T-cell (primary cell): ENCODE data around the gene SLC25A26. TPM values are rescaled to one million over a fixed set of nuclear protein-coding genes. Genes with fewer than 3 reads are reported as not detected.
A peak's percentile ranks its signal among the peaks of the same experiment; 100 is the strongest.
"Not testable (repeated sequence)": the region's sequence is repeated elsewhere in the genome, so short reads cannot be mapped to it uniquely, and the experiment has no call there.

Experiments
- ATAC-seq, 4 experiments: fragments of 200-7000 bp in 3 of 4; fragments of 150-1000 bp in 1 of 4; cut with Tn5 transposase; replicated peaks in 1 of 4; 1 replicate in 3 of 4; 2 replicates in 1 of 4; pipeline ENCODE4 v1.10.0; 2021; ENCODE audit warnings: moderate library complexity in 3 of 4, mild to moderate bottlenecking in 2 of 4, moderate number of reproducible peaks in 1 of 4
- CTCF ChIA-PET, 2 donors: fragments of 300-600 bp; sonication (Branson Sonifier 250); formaldehyde crosslinking; loops; one replicate each; lab custom pipeline; 2022; ENCODE audit warnings: antibody characterized with exemption in 2 of 2; lab: Charles Lee
- POLR2A ChIA-PET, 2 donors: fragments of 300-600 bp; sonication (Branson Sonifier 250); formaldehyde crosslinking; loops; one replicate each; lab custom pipeline; 2022; ENCODE audit warnings: antibody characterized with exemption in 2 of 2; lab: Charles Lee
- DNase-seq, 35 experiments: peaks; one replicate each; pipeline versions ENCODE4 v3.0.0 to v3.0.0-alpha.2; 2013 to 2023
- H3K27ac ChIP-seq: one replicate; pipeline ENCODE4 v1.5.1; 2013; ENCODE audit warnings: low read length
- H3K27me3 ChIP-seq, 2 experiments: replicated peaks in 1 of 2; 1 replicate in 1 of 2; 2 replicates in 1 of 2; pipeline versions ENCODE4 v1.6.1 to v1.7.0; 2013; ENCODE audit warnings: low read length in 1 of 2, mixed read lengths in 1 of 2; ENCODE audit not compliant: control insufficient read depth in 2 of 2, insufficient read depth in 2 of 2; ENCODE audit errors: extremely low read depth in 1 of 2
- H3K36me3 ChIP-seq, 2 donors: 1 replicate in 1 of 2; 2 replicates in 1 of 2; pipeline versions ENCODE4 v1.6.1 to v1.7.0; 2013; ENCODE audit warnings: low read length in 1 of 2; ENCODE audit not compliant: control insufficient read depth in 2 of 2, insufficient read depth in 1 of 2; ENCODE audit errors: extremely low read depth in 1 of 2
- H3K4me1 ChIP-seq, 2 experiments: 1 replicate in 1 of 2; 2 replicates in 1 of 2; pipeline versions ENCODE4 v1.6.1 to v1.7.0; 2013; ENCODE audit warnings: low read length in 2 of 2, mixed read lengths in 1 of 2; ENCODE audit not compliant: insufficient read depth in 2 of 2, control insufficient read depth in 1 of 2; ENCODE audit errors: extremely low read depth in 1 of 2
- H3K4me3 ChIP-seq, 2 donors: 1 replicate in 1 of 2; 2 replicates in 1 of 2; pipeline versions ENCODE4 v1.5.1 to v1.7.0; 2013; ENCODE audit warnings: mild to moderate bottlenecking in 2 of 2, low read length in 1 of 2, moderate library complexity in 1 of 2; ENCODE audit not compliant: control insufficient read depth in 1 of 2; ENCODE audit errors: extremely low read depth in 1 of 2
- H3K9me3 ChIP-seq: 2 replicates; pipeline ENCODE4 v1.7.0; 2013
- H3K27ac Mint-ChIP-seq, 2 donors: one replicate each; pipeline ENCODE4 v1.8.0; 2020 to 2021; ENCODE audit warnings: mild to moderate bottlenecking in 2 of 2, mixed read lengths in 2 of 2
- H3K27me3 Mint-ChIP-seq, 2 donors: one replicate each; pipeline ENCODE4 v1.8.0; 2021 to 2022; ENCODE audit warnings: mixed read lengths in 2 of 2
- H3K36me3 Mint-ChIP-seq: one replicate; pipeline ENCODE4 v1.8.0; 2021; ENCODE audit warnings: mixed read lengths
- H3K4me1 Mint-ChIP-seq, 3 donors: one replicate each; pipeline ENCODE4 v1.8.0; 2020 to 2022; ENCODE audit warnings: mixed read lengths in 3 of 3, mild to moderate bottlenecking in 1 of 3
- H3K4me3 Mint-ChIP-seq, 3 donors: one replicate each; pipeline ENCODE4 v1.8.0; 2020 to 2022; ENCODE audit warnings: mild to moderate bottlenecking in 3 of 3, mixed read lengths in 3 of 3, moderate library complexity in 3 of 3
- H3K9me3 Mint-ChIP-seq, 3 donors: one replicate each; pipeline ENCODE4 v1.8.0; 2020 to 2022; ENCODE audit warnings: mixed read lengths in 3 of 3
- WGBS: methylation state at CpG from one replicate; pipeline ENCODE4 v1.1.5; 2013; ENCODE audit warnings: missing lambda C conversion rate; ENCODE audit not compliant: insufficient coverage; 5-methylcytosine and 5-hydroxymethylcytosine counted together
- total RNA-seq, 35 experiments: library from RNA in 6 of 35; stranded (reverse) in 6 of 35; fragments of 120-200 nt in 1 of 35; gene quantifications; one replicate each; pipeline versions ENCODE4 v1.2.1 to v1.2.4 and lab custom pipeline; 2013 to 2026

The SLC25A26 gene
- total RNA-seq, 5 donors from 2014 or later (not counting 1 experiment from before 2014, with no cell fraction given) = 16.6 to 26.9 (median 23.5) TPM

GRCh38 chr3:66299891-66300290, 79.1 kb downstream of the SLC25A26 start:
- no peak for ATAC-seq

GRCh38 chr3:66302288-66302687, 81.5 kb downstream of the SLC25A26 start:
- peaks cover 19 to 51% of the 10 kb centered on the region in 2 experiments for H3K4me1 ChIP-seq
- POLR2A ChIA-PET = interaction anchor here in 1 of 2 donors (0.6 to 2.4 kb wide), 5 partner anchors 17 to 316 kb away, joined by 3 to 6 read pairs (median 5); no protein-coding TSS in a partner anchor

More at GRCh38 chr3:66299891-66300290, 79.1 kb downstream of the SLC25A26 start:
- Mint-ChIP-seq H3K27me3 (no peaks in the 10 kb centered on the region), H3K9me3 (no peaks in the 10 kb centered on the region), H3K27ac (peak overlapping the region in 1 of 2 donors; percentile 77), H3K4me3 (no peak overlapping the region), H3K36me3 (peaks cover 6% of the 10 kb centered on the region), H3K4me1 (peaks cover 67 to 75% (median 75%) of the 10 kb centered on the region in 3 donors)
- H3K36me3 ChIP-seq = no peaks in the 10 kb centered on the region
- POLR2A ChIA-PET = interaction anchor here (0.6 kb wide), 2 partner anchors 66 to 505 kb away, joined by 5 to 6 read pairs; no protein-coding TSS in a partner anchor
- H3K9me3 ChIP-seq = no peaks in the 10 kb centered on the region
- H3K4me1 ChIP-seq = peaks cover 19 to 47% of the 10 kb centered on the region in 2 experiments
- no peak for DNase-seq
- no peak overlapping the region for H3K27ac ChIP-seq
- CTCF ChIA-PET = interaction anchor here (0.5 to 0.6 kb wide), 3 partner anchors 46 to 528 kb away, joined by 3 to 5 read pairs (median 5); no protein-coding TSS in a partner anchor
- no peak overlapping the region for H3K4me3 ChIP-seq
- no CpG with 5 or more reads among the region's 4 CpGs for WGBS
- H3K27me3 ChIP-seq = no peaks in the 10 kb centered on the region

GRCh38 chr3:66303491-66303901, 82.7 kb downstream of the SLC25A26 start:
- Histone ChIP-seq H3K27me3 (no peaks in the 10 kb centered on the region), H3K4me1 (peaks cover 18 to 52% of the 10 kb centered on the region in 2 experiments), H3K9me3 (no peaks in the 10 kb centered on the region), H3K4me3 (no peak overlapping the region), H3K36me3 (no peaks in the 10 kb centered on the region), H3K27ac (peak overlapping the region; percentile 99)
- DNase-seq (peak in 34 of 35 experiments; percentile 30 to 75 (median 57)), ATAC-seq (peak in 3 of 4 experiments; percentile 36 to 68 (median 50))
- Mint-ChIP-seq H3K9me3 (peaks cover 0 to 10% (median 4%) of the 10 kb centered on the region in 3 donors), H3K27ac (peak overlapping the region in 1 of 2 donors; percentile 97), H3K4me3 (peak overlapping the region; percentile 9 to 11 (median 10)), H3K4me1 (peaks cover 57 to 66% (median 60%) of the 10 kb centered on the region in 3 donors), H3K27me3 (no peaks in the 10 kb centered on the region), H3K36me3 (peaks cover 19% of the 10 kb centered on the region)
- CTCF ChIA-PET = interaction anchor here (0.6 to 3.5 kb wide), 4 partner anchors 8 to 269 kb away, joined by 3 to 25 read pairs (median 6); no protein-coding TSS in a partner anchor
- WGBS = 38% methylated on average over 2 of the region's 3 CpGs
- POLR2A ChIA-PET = interaction anchor here in 1 of 2 donors (0.5 to 2.4 kb wide), 2 partner anchors 50 to 73 kb away, joined by 6 read pairs; no protein-coding TSS in a partner anchor

More at GRCh38 chr3:66302288-66302687, 81.5 kb downstream of the SLC25A26 start:
- CTCF ChIA-PET = interaction anchor here in 1 of 2 donors (0.6 to 3.5 kb wide), 4 partner anchors 9 to 76 kb away, joined by 3 to 25 read pairs (median 4); no protein-coding TSS in a partner anchor
- Histone ChIP-seq H3K36me3 (no peaks in the 10 kb centered on the region), H3K27ac (peak overlapping the region; percentile 99), H3K4me3 (no peak overlapping the region), H3K9me3 (no peaks in the 10 kb centered on the region), H3K27me3 (no peaks in the 10 kb centered on the region)
- WGBS = 0% methylated on average over 1 of the region's 3 CpGs
- peaks cover 69 to 78% (median 72%) of the 10 kb centered on the region in 3 donors for H3K4me1 Mint-ChIP-seq
- H3K4me3 Mint-ChIP-seq = peak overlapping the region in 2 of 3 donors; percentile 4 to 45
- peak in 31 of 35 experiments; percentile 15 to 82 (median 56) for DNase-seq
- peak overlapping the region in 1 of 2 donors; percentile 97 for H3K27ac Mint-ChIP-seq
- peaks cover 22% of the 10 kb centered on the region for H3K36me3 Mint-ChIP-seq
- peaks cover 0 to 5% (median 4%) of the 10 kb centered on the region in 3 donors for H3K9me3 Mint-ChIP-seq
- peak; percentile 78 to 89 (median 87) for ATAC-seq
- H3K27me3 Mint-ChIP-seq = no peaks in the 10 kb centered on the region

GRCh38 chr3:66304293-66304692, 83.5 kb downstream of the SLC25A26 start:
- peaks cover 16 to 49% of the 10 kb centered on the region in 2 experiments for H3K4me1 ChIP-seq
- ChIA-PET CTCF (interaction anchor here in 1 of 2 donors (1.0 to 3.5 kb wide), 2 partner anchors 26 to 74 kb away, joined by 4 to 25 read pairs; no protein-coding TSS in a partner anchor), POLR2A (interaction anchor here in 1 of 2 donors (0.6 kb wide), 1 partner anchor 9 kb away, joined by 6 read pairs; no protein-coding TSS in a partner anchor)
- peaks cover 0 to 10% (median 4%) of the 10 kb centered on the region in 3 donors for H3K9me3 Mint-ChIP-seq
- H3K4me1 Mint-ChIP-seq = peaks cover 52 to 60% (median 55%) of the 10 kb centered on the region in 3 donors
- no peaks in the 10 kb centered on the region for H3K36me3 ChIP-seq
- H3K4me3 Mint-ChIP-seq = peak overlapping the region; percentile 0 to 22 (median 11)
- no CpG with 5 or more reads among the region's 3 CpGs for WGBS
- peaks cover 19% of the 10 kb centered on the region for H3K36me3 Mint-ChIP-seq
- ATAC-seq = no peak
- DNase-seq = peak in 2 of 35 experiments; percentile 2 to 35
- peak overlapping the region in 1 of 2 donors; percentile 97 for H3K27ac Mint-ChIP-seq
- no peaks in the 10 kb centered on the region for H3K27me3 ChIP-seq
- H3K27ac ChIP-seq = peak overlapping the region; percentile 99
- H3K27me3 Mint-ChIP-seq = no peaks in the 10 kb centered on the region
- H3K9me3 ChIP-seq = no peaks in the 10 kb centered on the region
- H3K4me3 ChIP-seq = no peak overlapping the region

GRCh38 chr3:66306086-66306485, 85.3 kb downstream of the SLC25A26 start:
- H3K27ac Mint-ChIP-seq, ATAC-seq: not testable (repeated sequence)
- H3K4me3 Mint-ChIP-seq = peak overlapping the region in 1 of 3 donors; percentile 40

GRCh38 chr3:66306991-66307390, 86.2 kb downstream of the SLC25A26 start:
- peaks cover 19% of the 10 kb centered on the region for H3K36me3 Mint-ChIP-seq
- not testable (repeated sequence) for H3K4me3 ChIP-seq, H3K27ac Mint-ChIP-seq, H3K9me3 ChIP-seq, ATAC-seq, H3K27me3 Mint-ChIP-seq, H3K27me3 ChIP-seq, H3K9me3 Mint-ChIP-seq, H3K36me3 ChIP-seq
- ChIA-PET POLR2A (interaction anchor here in 1 of 2 donors (0.6 kb wide), 2 partner anchors 10 to 38 kb away, joined by 4 to 5 read pairs; no protein-coding TSS in a partner anchor), CTCF (interaction anchor here (0.8 to 1.2 kb wide), 4 partner anchors 10 to 516 kb away, joined by 3 to 7 read pairs (median 4); no protein-coding TSS in a partner anchor)
- Histone ChIP-seq H3K27ac (peak overlapping the region; percentile 99), H3K4me1 (peaks cover 8 to 48% of the 10 kb centered on the region in 2 experiments)
- 33% methylated on average over 1 of the region's 4 CpGs for WGBS
- peak in 2 of 35 experiments; percentile 23 to 60 for DNase-seq
- peak overlapping the region; percentile 6 to 40 (median 15) for H3K4me3 Mint-ChIP-seq
- H3K4me1 Mint-ChIP-seq = peaks cover 32 to 40% (median 32%) of the 10 kb centered on the region in 3 donors

More at GRCh38 chr3:66306086-66306485, 85.3 kb downstream of the SLC25A26 start:
- H3K36me3 ChIP-seq, CTCF ChIA-PET, POLR2A ChIA-PET, H3K4me3 ChIP-seq, H3K27me3 Mint-ChIP-seq, H3K27me3 ChIP-seq, H3K9me3 Mint-ChIP-seq, H3K9me3 ChIP-seq: not testable (repeated sequence)
- Mint-ChIP-seq H3K36me3 (peaks cover 19% of the 10 kb centered on the region), H3K4me1 (peaks cover 41 to 47% (median 41%) of the 10 kb centered on the region in 3 donors)
- Histone ChIP-seq H3K27ac (peak overlapping the region; percentile 99), H3K4me1 (peaks cover 15 to 48% of the 10 kb centered on the region in 2 experiments)
- WGBS = 93% methylated on average over 2 of the region's 7 CpGs
- DNase-seq = peak in 1 of 35 experiments; percentile 25
